Measurements from ENCODE around the gene GH2.
"Not testable (repeated sequence)": the region's sequence is repeated elsewhere in the genome, so short reads cannot be mapped to it uniquely, and the experiment has no call there.

The GH2 gene

DNA sequence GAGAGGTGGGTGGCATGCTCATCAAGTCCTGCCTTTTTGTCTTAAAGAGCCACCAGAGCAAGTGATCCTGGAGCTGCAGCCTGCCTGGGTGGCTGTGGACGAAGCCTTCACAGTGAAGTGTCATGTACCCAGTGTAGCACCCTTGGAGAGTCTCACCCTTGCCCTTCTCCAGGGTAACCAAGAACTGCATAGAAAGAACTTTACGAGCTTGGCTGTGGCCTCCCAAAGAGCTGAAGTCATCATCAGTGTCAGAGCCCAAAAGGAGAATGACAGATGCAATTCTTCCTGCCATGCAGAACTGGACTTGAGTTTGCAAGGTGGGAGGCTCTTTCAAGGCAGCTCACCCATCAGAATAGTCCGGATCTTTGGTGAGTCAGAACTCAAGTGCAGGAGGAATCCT, 22.5 kb downstream of the GH2 start:
- TF ChIP-seq JUND (IDR thresholded peaks at IDR 0.05; ENCODE audit: low read depth) = no peak
- in situ Hi-C loops (cut with HindIII; ENCODE audit: low pct_unique_long_range_greater_than_20kb, low sequenced_read_pairs) = no loop called here
- DNase-seq (ENCODE audit: low read depth in 1 of 2, low spot score in 1 of 2) = no peak

DNA sequence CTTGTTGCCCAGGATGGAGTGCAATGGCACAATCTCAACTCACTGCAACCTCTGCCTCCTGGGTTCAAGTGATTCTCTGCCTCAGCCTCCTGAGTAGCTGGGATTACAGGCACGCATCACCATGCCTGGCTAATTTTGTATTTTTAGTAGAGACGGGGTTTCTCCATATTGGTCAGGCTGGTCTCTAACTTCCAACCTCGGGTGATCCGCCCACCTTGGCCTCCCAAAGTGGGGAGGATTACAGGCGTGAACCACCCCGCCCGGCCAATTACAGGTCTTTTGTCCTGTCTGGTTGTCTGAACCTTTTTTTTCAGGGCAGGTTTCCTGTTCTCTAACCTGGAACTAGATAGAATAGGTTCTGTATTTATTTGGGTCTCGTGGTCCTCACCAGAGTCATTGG, 25.3 kb downstream of the GH2 start:
- in situ Hi-C loops (cut with HindIII; ENCODE audit: low pct_unique_long_range_greater_than_20kb, low sequenced_read_pairs); DNase-seq (ENCODE audit: low read depth in 1 of 2, low spot score in 1 of 2): not testable (repeated sequence)

DNA sequence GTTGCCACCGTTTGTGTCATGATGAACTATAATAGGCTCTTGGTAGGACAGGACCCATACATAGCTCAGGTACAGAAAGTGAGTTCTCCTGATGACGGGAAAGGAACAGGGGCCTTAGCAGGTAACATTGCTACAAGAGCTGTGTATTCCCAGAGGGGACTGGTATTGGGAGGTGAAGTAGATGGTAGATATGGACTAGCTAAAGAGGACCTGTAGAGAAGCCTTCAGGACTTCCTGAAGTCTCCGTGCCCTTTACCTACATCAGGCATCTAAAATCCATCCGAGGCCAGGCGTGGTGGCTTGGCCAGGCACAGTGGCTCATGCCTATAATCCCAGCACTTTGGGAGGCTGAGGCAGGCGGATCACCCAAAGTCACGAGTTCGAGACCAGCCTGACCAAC, 26.6 kb downstream of the GH2 start:
- TF ChIP-seq JUND (IDR thresholded peaks at IDR 0.05; ENCODE audit: low read depth) = no peak
- in situ Hi-C loops (cut with HindIII; ENCODE audit: low pct_unique_long_range_greater_than_20kb, low sequenced_read_pairs) = no loop called here
- no peak for DNase-seq (ENCODE audit: low read depth in 1 of 2, low spot score in 1 of 2)

DNA sequence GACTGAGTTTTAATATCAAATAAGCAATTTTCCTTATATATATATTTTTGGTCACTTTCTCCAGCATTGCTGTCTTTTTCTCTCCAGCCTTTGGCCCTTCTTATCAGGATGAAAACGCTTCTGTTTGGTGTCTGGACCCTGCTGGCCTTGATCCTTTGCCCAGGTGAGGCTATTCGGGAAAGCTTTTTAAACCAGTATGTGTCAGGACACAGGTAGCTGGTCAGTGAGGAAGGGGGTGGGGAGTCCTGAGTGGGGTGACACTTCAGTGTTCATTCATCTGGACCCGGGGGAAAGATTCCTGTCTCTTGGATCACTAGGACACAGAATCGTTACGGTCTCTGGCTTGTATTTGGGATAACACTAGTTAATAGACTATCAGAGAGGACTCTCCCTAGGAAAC, 27.0 kb downstream of the GH2 start:
- no peak for DNase-seq (ENCODE audit: low read depth in 1 of 2, low spot score in 1 of 2)
- in situ Hi-C loops (cut with HindIII; ENCODE audit: low pct_unique_long_range_greater_than_20kb, low sequenced_read_pairs) = no loop called here
- TF ChIP-seq JUND (IDR thresholded peaks at IDR 0.05; ENCODE audit: low read depth) = no peak

DNA sequence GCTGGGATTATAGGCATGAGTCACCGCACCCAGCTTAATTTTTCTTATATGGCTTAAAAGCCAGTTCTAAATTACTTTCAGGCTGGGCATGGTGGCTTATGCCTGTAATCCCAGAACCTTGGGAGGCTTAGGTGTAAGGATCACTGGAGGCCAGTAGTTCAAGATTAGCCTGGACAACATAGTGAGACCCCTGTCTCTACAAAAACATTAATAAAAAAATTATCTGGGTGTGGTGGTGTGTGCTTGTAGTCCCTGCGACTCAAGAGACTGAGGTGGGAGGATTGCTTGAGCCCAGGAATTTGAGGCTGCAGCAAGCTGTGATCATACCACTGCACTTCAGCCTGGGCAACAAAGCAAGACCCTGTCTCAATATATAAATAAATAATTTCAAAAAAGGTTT, 28.5 kb downstream of the GH2 start:
- TF ChIP-seq JUND (IDR thresholded peaks at IDR 0.05; ENCODE audit: low read depth) = no peak
- in situ Hi-C loops (cut with HindIII; ENCODE audit: low pct_unique_long_range_greater_than_20kb, low sequenced_read_pairs) = no loop called here
- no peak for DNase-seq (ENCODE audit: low read depth in 1 of 2, low spot score in 1 of 2)

DNA sequence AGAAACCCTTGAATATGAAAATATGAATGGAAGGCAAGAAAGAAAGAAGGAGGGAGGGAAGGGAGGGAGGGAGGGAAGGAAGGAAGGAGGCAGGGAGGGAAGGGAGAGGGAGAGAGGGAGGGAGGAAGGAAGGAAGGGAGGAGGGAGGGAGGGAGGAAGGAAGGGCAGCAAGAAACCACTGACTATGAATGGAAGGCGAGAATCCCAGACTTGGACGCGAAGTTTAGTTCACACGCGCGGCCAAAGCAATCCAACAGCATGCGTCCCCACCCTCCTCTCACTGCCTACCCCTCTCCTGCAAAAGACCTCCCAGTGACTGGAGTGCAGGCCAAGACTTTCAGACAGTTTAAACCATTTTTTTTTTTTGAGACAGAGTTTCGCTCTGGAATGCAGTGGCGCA, 31.3 kb downstream of the GH2 start:
- no peak for DNase-seq (ENCODE audit: low read depth in 1 of 2, low spot score in 1 of 2)
- TF ChIP-seq JUND (IDR thresholded peaks at IDR 0.05; ENCODE audit: low read depth) = no peak
- in situ Hi-C loops (cut with HindIII; ENCODE audit: low pct_unique_long_range_greater_than_20kb, low sequenced_read_pairs) = no loop called here

DNA sequence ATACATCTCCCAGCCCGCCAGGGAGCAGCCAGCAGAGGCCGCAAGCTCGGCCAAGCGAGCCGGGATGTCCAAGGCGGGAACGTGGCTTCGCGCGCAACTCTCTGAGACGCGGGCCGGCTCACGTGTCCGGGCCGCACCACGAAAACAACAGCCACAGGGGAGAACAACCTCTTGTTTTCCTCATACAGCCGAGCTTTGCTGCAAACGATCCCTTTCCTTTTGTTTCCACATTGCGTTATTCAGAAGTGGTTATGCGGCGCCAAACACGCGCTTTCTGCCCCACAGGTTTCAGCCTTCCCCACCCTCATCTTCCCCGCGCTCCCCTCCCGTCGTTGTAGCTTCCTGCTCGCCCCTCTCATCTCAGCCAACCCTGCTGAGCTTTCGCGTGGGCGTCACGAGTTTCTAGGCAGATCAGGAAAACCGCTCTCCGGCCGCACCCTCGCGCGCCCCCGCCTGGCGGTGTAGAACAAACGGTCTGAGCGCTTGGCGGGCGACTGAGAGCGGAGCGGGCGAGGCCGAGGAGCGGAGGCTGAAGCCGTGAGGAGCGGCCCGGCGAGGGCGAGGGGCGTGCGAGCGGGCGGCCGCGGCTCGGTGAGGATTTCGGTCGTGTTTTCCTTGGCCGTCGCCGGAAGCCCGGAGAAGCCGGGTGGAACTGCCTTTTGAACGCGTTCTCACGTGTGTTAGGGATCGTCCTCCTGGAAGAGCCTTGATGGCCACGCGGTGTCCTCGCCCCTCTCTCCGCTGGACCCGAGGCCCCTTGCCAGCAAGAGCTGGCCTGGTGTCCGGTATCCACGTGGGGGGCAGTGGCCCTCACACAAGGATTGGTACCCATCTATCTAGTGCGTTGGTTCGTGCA, 32.7 kb downstream of the GH2 start:
- no peak for DNase-seq (ENCODE audit: low read depth in 1 of 2, low spot score in 1 of 2)
- TF ChIP-seq JUND (IDR thresholded peaks at IDR 0.05; ENCODE audit: low read depth) = no peak
- in situ Hi-C loops (cut with HindIII; ENCODE audit: low pct_unique_long_range_greater_than_20kb, low sequenced_read_pairs) = no loop called here

DNA sequence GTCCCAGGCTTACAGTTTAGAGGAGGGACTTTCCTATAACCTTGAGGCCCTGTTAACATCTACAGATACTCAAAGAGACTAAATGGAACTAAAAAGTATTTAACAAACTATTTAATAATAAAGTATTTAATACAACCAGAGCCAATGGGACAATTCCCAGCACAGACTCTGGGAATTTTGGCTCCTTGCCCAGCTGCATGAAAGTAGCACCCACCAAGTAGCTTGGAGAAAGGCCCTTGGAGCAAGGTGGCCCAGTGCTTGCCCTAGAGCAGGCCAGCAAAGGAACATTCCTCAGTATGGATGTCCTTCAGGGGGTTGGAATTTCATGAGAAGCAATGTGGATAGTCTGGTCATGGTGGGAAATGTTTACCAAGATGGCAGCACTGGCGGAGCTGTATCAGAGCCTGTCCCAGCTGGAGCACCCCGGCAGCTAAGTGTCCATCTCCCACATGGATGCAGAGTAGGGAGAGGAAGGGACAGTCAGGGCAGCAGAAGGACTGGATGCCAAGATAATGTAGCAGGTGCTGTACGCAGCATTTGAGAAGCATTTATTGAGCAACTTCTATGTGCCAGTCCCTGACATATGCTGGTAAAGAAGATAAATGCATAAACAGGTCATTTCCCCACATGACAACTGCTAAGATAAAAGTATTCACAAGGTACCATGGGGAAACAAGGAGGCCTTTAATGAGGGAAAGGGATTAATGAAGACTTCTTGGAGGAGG, 34.1 kb downstream of the GH2 start:
- TF ChIP-seq JUND (IDR thresholded peaks at IDR 0.05; ENCODE audit: low read depth) = no peak
- in situ Hi-C loops (cut with HindIII; ENCODE audit: low pct_unique_long_range_greater_than_20kb, low sequenced_read_pairs) = no loop called here
- DNase-seq (ENCODE audit: low read depth in 1 of 2, low spot score in 1 of 2) = no peak

DNA sequence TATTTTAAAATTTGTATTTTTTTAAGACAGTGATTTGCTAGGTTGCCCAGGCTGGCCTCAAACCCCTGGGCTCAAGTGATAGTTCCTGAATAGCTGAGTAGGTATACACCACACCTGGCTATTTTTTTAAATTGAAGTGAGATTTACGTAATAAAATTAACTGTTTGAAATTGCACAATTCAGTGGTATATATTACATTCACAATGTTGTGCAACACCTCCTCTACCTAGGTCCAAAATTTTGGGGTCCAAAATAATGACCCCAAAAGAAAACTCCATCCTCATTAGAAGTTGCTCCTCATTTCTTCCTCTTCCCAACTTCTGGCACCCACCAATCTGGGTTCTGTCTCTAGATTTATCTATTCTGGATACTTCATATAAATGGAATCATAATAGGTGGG, 36.2 kb downstream of the GH2 start:
- no peak for DNase-seq (ENCODE audit: low read depth in 1 of 2, low spot score in 1 of 2)
- no peak for TF ChIP-seq JUND (IDR thresholded peaks at IDR 0.05; ENCODE audit: low read depth)
- in situ Hi-C loops (cut with HindIII; ENCODE audit: low pct_unique_long_range_greater_than_20kb, low sequenced_read_pairs) = no loop called here

DNA sequence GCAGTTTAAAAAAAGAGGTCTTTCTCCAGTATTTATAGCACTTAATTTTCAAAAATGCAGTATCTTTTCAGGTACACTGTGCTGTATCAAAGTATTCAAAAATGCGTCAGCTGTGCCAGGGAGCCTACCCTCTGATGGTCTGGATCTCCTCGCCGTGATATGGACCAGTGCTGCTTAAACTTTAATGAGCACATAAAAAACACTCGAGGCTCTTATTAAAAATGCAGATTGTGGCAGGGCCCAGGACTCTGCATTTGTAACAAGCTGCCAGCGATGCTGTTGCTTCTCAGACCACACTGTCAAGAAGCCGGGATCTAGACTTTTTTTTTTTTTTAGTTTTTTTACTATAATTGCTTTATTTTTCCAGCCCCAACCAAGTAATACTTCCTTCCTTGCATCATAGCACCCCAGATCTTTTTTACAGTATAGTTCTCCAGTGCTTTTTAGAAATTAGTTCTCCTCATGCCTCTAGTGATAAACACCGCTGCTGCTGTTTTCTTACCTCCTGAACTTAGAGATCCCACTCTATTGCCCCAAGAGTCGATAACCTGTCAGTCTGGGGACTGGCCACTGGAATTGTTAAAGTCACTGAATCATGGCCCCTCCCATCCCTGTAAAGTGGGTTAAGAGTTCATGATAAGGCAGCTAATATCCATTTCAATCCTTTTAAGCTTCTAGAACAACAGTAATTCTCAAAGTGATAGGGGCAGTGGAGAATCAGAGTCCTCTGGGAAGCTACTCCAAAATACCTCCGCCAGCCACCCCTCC, 37.6 kb downstream of the GH2 start:
- no peak for DNase-seq (ENCODE audit: low read depth in 1 of 2, low spot score in 1 of 2)
- in situ Hi-C loops (cut with HindIII; ENCODE audit: low pct_unique_long_range_greater_than_20kb, low sequenced_read_pairs) = no loop called here
- no peak for TF ChIP-seq JUND (IDR thresholded peaks at IDR 0.05; ENCODE audit: low read depth)

DNA sequence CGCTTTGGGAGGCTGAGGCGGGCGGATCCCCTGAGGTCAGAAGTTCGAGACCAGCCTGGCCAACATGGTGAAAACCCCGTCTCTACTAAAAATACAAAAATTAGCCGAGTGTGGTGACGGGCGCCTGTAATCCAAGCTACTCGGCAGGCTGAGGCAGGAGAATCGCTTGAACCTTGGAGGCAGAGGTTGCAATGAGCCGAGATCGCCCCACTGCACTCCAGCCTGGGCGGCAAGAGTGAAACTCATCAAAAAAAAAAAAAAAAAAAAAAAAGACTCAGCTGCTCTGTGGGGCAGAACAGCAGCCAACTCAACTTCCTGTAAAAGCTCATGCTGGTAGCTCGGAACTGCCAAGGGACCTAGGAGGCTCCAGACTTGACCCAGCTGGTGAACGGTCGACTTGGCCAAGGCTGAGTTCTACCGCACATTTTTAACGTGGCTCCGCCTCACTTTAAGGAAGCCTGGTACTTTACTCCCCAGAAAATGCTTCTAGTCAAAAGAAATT, 38.3 kb downstream of the GH2 start:
- in situ Hi-C loops (cut with HindIII; ENCODE audit: low pct_unique_long_range_greater_than_20kb, low sequenced_read_pairs) = not testable (repeated sequence)
- peak in 1 of 2 experiments; percentile 27 for DNase-seq (ENCODE audit: low read depth in 1 of 2, low spot score in 1 of 2)

DNA sequence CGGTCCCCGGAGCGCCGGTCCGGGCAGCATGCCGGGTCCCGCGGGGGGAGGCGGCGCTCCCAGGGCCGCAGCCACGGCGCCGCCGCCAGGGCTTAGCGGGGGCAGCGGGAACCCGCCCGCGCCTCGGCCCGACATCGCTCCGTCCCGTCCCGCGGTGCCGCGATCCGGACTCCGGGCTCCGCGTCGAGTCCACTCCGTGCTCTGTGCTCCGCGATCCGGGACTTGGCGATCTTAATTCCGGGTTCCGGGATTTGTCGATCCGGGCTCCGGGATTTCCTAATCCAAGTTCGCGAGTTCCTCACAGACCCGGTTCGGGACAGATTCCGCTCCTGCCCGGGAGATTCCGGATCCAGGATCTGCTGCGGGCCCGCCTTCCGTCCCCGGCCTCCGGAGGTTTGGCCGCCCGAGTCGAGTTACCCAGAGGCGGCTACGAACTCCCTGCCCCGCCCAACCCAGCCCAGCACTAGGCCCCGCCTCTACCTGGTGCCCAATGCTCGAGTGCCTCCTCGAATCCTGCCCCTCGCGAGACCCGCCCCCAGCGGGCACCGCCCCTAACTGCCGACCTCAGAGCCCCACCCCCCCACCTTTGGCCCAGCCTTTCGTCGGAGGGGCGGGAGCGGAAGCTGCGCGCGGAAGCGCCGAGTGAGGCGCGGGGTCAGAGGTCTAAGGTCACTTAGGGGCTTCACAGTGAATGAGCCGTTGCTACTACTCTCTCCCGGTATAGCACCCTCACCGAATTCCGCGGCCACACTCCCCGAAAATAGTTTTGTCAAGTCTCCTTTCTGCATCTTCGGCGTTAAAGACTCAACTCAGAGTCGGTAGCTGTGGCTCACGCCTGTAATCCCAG, 39.0 kb downstream of the GH2 start, which contains the start of gene SMARCD2:
Gene SMARCD2, minus strand, starts transcription at position 146 of the 847 bp plus-strand sequence. Its CDS starts 11 bp downstream, at position 135.
- peak; percentile 100 for TF ChIP-seq JUND (IDR thresholded peaks at IDR 0.05; ENCODE audit: low read depth)
- in situ Hi-C loops (cut with HindIII; ENCODE audit: low pct_unique_long_range_greater_than_20kb, low sequenced_read_pairs) = no loop called here

More for the DNA sequence above, 39.0 kb downstream of the GH2 start, which contains the start of gene SMARCD2:
- peak; percentile 96 to 100 for DNase-seq (ENCODE audit: low read depth in 1 of 2, low spot score in 1 of 2)
